ENCODE data around the gene MMAB.

- TF ChIP-seq POLR2A (IDR thresholded peaks at IDR 0.05): no peak
- TF ChIP-seq, protein P1, sequence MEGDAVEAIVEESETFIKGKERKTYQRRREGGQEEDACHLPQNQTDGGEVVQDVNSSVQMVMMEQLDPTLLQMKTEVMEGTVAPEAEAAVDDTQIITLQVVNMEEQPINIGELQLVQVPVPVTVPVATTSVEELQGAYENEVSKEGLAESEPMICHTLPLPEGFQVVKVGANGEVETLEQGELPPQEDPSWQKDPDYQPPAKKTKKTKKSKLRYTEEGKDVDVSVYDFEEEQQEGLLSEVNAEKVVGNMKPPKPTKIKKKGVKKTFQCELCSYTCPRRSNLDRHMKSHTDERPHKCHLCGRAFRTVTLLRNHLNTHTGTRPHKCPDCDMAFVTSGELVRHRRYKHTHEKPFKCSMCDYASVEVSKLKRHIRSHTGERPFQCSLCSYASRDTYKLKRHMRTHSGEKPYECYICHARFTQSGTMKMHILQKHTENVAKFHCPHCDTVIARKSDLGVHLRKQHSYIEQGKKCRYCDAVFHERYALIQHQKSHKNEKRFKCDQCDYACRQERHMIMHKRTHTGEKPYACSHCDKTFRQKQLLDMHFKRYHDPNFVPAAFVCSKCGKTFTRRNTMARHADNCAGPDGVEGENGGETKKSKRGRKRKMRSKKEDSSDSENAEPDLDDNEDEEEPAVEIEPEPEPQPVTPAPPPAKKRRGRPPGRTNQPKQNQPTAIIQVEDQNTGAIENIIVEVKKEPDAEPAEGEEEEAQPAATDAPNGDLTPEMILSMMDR (IDR thresholded peaks at IDR 0.05): no peak
Measured at GRCh38 chr12:109605599-109606228, 32.4 kb upstream of the MMAB start.
